ENCODE measurements around the gene PYY. TPM values are rescaled to one million over a fixed set of nuclear protein-coding genes. Genes with fewer than 3 reads are reported as not detected.
"Not testable (repeated sequence)": the region's sequence is repeated elsewhere in the genome, so short reads cannot be mapped to it uniquely, and the experiment has no call there.

The PYY gene
- total RNA-seq, 2 donors from 2014 or later: not detected

DNA sequence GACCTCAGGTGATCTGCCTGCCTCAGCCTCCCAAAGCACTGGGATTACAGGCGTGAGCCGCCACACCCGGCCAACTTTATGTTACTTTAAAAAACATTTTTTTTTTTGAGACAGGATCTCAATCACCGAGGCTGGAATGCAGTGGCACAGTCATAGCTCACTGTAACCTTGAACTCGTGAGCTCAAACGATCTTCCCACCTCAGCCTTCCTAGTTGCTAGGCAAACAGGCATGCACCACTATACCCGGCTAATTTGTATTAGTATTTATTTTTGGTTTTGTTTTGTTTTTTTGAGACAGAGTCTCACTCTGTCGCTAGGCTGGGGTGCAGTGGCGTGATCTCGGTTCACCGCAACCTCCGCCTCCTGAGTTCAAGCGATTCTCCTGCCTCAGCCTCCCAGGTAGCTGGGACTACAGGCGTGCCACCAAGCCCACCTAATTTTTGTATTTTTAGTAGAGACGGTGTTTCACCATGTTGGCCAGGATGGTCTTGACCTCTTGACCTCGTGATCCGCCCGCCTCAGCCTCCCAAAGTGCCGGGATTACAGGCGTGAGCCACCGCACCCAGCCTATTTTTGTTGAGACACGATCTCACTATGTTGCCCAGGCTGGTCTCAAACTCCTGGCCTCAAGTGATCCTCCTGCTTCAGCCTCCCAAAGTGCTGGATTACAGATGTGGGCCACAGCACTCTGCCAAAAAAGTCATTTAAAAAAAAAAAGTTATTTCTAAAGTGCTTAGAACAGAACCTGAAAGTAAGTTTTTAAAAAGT, 18.9 kb upstream of the PYY start:
- H3K27me3 Mint-ChIP-seq: peaks cover 12% of the 10 kb centered on the region
- ATAC-seq; H3K27ac Mint-ChIP-seq; H3K4me1 Mint-ChIP-seq; H3K9me3 ChIP-seq (ENCODE audit: control insufficient read depth, low read length, poor library complexity, severe bottlenecking); H3K4me3 Mint-ChIP-seq; H3K36me3 Mint-ChIP-seq (ENCODE audit: low read depth); DNase-seq: not testable (repeated sequence)

DNA sequence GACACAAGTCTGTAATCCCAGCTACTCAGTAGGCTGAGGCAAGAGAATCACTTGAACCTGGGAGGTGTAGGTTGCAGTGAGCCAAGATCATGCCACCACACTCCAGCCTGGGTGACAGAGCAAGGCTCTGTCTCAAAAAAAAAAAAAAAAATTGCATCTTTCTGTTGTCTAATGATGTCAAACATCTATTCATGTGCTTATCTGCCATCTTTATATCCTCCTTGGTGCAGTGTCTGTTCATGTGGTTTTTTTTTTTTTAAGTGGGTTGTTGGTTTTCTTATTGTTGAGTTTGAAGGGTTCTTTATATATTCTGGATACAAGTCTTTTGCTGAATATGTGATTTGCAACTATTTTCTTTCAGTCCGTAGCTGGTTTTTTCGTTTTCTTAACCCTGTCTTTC, 17.7 kb upstream of the PYY start:
- not testable (repeated sequence) for H3K27ac Mint-ChIP-seq; H3K4me1 Mint-ChIP-seq; H3K9me3 ChIP-seq (ENCODE audit: control insufficient read depth, low read length, poor library complexity, severe bottlenecking); H3K36me3 Mint-ChIP-seq (ENCODE audit: low read depth); H3K4me3 Mint-ChIP-seq; DNase-seq
- peaks cover 20% of the 10 kb centered on the region for H3K27me3 Mint-ChIP-seq
- peak; percentile 62 for ATAC-seq

DNA sequence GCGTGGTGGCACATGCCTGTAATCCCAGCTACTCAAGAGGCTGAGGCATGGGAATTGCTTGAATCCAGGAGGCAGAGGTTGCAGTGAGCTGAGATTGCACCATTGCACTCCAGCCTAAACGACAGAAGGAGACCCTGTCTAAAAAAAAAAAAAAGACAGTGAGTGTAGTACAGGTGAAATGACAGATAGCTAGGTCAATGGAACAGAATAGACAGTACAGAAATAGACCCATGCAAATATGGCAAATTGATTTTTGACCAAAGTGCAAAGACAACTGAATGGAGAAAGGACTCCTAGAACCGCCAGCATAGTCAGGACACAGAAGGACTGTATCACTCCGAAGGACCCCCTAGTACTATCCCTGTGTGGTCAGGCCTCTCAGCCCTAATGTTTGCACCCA, 16.6 kb upstream of the PYY start:
- H3K27ac Mint-ChIP-seq: no peak overlapping the region

DNA sequence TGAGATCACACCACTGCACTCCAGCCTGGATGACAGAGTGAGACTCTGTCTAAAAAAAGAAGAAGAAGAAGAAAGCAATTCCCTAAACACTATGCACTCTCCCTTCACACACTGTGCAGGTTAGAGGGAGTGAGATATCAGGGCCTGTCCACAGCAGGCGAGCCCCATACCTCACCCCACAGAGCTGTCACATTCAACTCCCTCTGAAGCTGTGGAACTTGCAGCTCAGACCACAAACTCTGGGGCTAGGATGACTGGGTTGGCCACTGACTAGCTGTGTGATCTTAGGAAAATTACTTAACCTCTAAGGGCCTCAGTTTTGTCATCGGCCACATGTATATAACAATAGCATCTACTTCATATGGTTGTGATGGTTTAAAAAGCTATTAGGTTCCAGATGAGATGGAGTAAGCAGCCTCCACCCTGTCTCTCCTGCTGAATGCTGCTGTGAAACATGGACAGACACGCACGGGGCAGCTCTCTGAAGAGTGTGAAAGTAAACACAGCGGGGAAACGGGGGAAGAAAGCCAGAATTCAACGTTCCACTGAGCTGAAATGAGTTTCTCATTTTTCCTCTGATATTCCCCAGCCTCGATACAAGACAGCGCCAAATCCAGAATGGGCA, 13.6 kb upstream of the PYY start:
- Mint-ChIP-seq H3K4me1 (peaks cover 2% of the 10 kb centered on the region), H3K27me3 (peaks cover 34% of the 10 kb centered on the region), H3K27ac (no peak overlapping the region), H3K4me3 (no peak overlapping the region), H3K36me3 (ENCODE audit: low read depth) (no peaks in the 10 kb centered on the region)
- DNase-seq (no peak), ATAC-seq (no peak)
- H3K9me3 ChIP-seq (ENCODE audit: control insufficient read depth, low read length, poor library complexity, severe bottlenecking): no peaks in the 10 kb centered on the region

More for the DNA sequence above, 16.6 kb upstream of the PYY start:
- no peak for DNase-seq
- ATAC-seq: no peak
- Mint-ChIP-seq H3K4me3 (no peak overlapping the region), H3K36me3 (ENCODE audit: low read depth) (no peaks in the 10 kb centered on the region), H3K4me1 (peaks cover 2% of the 10 kb centered on the region), H3K27me3 (peaks cover 26% of the 10 kb centered on the region)
- no peaks in the 10 kb centered on the region for H3K9me3 ChIP-seq (ENCODE audit: control insufficient read depth, low read length, poor library complexity, severe bottlenecking)

DNA sequence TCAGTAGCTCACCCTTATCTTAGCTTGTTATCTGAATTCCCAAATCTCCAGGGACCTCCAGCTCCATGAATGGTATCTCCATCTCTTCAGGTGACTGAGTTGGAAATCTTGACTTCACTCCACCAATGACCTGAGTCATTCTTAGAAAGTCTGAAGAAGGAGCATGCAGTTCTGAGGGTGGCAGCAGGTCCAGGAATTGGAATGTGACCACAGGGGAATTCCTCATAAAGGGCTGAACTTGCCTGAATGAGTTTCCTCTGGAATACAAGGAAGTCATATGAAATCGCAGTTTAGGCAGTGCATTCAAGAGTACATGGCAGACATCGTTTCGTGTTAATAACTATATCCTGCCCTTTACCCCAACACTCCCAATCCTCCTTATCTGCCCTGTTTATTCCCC, 12.5 kb upstream of the PYY start:
- H3K9me3 ChIP-seq (ENCODE audit: control insufficient read depth, low read length, poor library complexity, severe bottlenecking): no peaks in the 10 kb centered on the region
- H3K4me3 Mint-ChIP-seq: no peak overlapping the region
- H3K36me3 Mint-ChIP-seq (ENCODE audit: low read depth): peaks cover 4% of the 10 kb centered on the region
- ATAC-seq: no peak
- DNase-seq: no peak
- H3K27me3 Mint-ChIP-seq: peaks cover 45% of the 10 kb centered on the region
- no peak overlapping the region for H3K27ac Mint-ChIP-seq
- peaks cover 2% of the 10 kb centered on the region for H3K4me1 Mint-ChIP-seq

DNA sequence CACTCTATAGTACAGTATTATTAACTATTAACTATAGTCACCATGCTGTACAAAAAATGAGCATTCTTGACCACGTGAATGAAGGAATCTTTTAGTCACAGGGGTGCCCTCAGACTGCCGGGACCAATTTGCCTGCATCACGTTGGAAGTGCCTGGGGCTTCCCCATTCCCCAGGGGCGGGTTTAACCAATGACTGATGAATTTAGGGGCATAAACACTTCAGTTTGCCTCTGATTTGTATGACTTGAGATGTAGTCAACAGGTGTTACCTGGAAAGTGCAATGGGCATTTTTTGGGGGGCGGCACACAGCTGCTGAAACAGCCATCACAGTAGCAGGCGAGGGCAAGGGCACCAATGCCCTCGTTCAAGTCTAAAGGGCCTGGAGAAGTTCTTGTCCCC, 8.7 kb upstream of the PYY start:
- DNase-seq: no peak
- H3K27me3 Mint-ChIP-seq: peaks cover 46% of the 10 kb centered on the region
- ATAC-seq: no peak
- peaks cover 2% of the 10 kb centered on the region for H3K4me1 Mint-ChIP-seq
- no peaks in the 10 kb centered on the region for H3K9me3 ChIP-seq (ENCODE audit: control insufficient read depth, low read length, poor library complexity, severe bottlenecking)
- peaks cover 4% of the 10 kb centered on the region for H3K36me3 Mint-ChIP-seq (ENCODE audit: low read depth)
- H3K27ac Mint-ChIP-seq: peak overlapping the region; percentile 78
- H3K4me3 Mint-ChIP-seq: no peak overlapping the region

DNA sequence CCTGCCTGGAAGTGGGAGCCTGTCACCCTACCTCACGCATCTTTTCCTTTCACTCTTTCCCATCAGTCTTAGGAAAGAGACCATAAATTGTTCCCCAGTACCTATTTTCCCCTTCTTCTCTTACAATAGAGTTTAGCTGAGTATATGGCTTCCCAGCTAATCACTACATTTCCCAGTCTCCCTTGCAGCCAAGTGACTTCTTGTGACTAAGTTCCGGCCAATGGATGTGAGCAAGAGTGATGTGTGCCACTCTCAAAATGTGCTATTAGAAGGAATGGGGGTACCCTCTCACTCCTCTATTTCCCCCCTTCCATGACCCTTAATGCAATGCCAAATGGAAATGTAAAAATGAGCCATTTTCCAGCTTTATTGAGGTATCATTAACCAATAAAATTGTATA, 8.2 kb upstream of the PYY start:
- no peak overlapping the region for H3K4me3 Mint-ChIP-seq
- H3K9me3 ChIP-seq (ENCODE audit: control insufficient read depth, low read length, poor library complexity, severe bottlenecking): no peaks in the 10 kb centered on the region
- ATAC-seq (no peak), DNase-seq (no peak)
- peaks cover 43% of the 10 kb centered on the region for H3K27me3 Mint-ChIP-seq
- no peak overlapping the region for H3K27ac Mint-ChIP-seq
- H3K36me3 Mint-ChIP-seq (ENCODE audit: low read depth): peaks cover 4% of the 10 kb centered on the region
- peaks cover 2% of the 10 kb centered on the region for H3K4me1 Mint-ChIP-seq

DNA sequence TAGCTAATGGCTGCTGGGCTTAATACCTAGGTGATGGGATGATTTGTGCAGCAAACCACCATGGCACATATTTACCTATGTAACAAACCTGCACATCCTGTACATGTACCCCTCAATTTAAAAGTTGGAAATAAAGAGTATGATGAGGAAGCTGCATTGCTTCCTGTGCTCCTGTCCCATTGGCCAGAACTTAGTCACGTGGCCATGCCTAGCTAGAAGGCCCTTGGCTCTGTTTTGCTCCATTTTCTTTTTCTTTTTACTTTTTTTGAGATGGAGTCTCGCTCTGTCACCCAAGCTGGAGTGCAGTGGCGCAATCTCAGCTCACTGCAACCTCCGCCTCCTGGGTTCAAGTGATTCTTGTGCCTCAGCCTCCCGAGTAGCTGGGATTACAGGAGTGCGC, 7.6 kb upstream of the PYY start:
- not testable (repeated sequence) for DNase-seq; ATAC-seq; H3K36me3 Mint-ChIP-seq (ENCODE audit: low read depth); H3K4me3 Mint-ChIP-seq; H3K9me3 ChIP-seq (ENCODE audit: control insufficient read depth, low read length, poor library complexity, severe bottlenecking); H3K27ac Mint-ChIP-seq; H3K4me1 Mint-ChIP-seq
- H3K27me3 Mint-ChIP-seq: peaks cover 37% of the 10 kb centered on the region

DNA sequence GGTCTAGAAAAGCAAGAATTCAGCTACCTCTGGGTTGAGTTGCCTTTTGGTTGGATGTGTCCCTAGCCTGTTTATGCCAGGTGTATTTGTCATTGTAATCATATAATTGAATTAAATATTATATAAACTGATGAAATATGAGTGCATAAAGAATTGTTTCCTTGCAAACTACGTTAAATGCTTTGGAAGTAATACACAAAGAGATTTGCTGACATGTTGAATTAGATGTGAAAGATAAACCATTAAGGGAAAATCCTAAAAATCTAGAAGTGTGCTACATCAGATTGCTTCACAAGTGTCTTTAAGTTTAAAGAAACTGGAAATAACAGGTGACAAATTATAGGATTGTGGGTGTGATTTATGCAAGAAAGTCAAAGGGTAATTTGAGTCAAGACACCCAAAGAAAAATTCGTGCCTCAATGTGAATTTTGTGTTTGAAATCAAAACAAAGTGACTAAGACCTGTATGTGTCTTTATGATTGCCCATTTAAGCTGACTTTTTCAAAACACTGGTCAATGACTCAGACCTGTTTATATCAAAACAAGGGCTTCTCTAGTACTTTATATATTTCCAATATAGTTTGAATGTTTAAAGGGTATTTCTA, 5.1 kb upstream of the PYY start:
- Mint-ChIP-seq H3K4me3 (no peak overlapping the region), H3K27me3 (peaks cover 48% of the 10 kb centered on the region), H3K27ac (no peak overlapping the region), H3K36me3 (ENCODE audit: low read depth) (peaks cover 4% of the 10 kb centered on the region), H3K4me1 (no peaks in the 10 kb centered on the region)
- DNase-seq (no peak), ATAC-seq (no peak)
- no peaks in the 10 kb centered on the region for H3K9me3 ChIP-seq (ENCODE audit: control insufficient read depth, low read length, poor library complexity, severe bottlenecking)

DNA sequence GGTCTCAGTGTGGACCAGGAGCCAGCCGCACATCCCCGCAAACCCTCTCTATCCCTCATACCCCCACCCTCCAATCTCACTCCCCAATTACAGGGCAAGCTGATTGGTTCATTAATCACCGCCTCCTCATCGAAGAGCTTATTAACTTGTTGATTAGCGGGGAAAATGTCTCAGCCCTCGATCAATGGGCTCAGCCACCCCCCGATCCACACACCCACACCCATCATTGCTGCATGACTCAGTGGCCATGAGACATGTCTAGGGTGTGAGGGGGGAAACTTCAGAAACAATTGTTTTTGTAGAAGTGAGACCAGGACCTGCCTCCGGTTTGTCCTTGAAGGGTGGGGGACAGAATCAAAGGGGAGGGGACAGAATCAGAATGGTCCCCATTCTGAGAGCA, 2.5 kb upstream of the PYY start:
- H3K9me3 ChIP-seq (ENCODE audit: control insufficient read depth, low read length, poor library complexity, severe bottlenecking): no peaks in the 10 kb centered on the region
- H3K27me3 Mint-ChIP-seq: peaks cover 47% of the 10 kb centered on the region
- H3K4me3 Mint-ChIP-seq: no peak overlapping the region
- DNase-seq (no peak), ATAC-seq (no peak)
- H3K27ac Mint-ChIP-seq: no peak overlapping the region
- peaks cover 2% of the 10 kb centered on the region for H3K4me1 Mint-ChIP-seq
- H3K36me3 Mint-ChIP-seq (ENCODE audit: low read depth): peaks cover 4% of the 10 kb centered on the region

DNA sequence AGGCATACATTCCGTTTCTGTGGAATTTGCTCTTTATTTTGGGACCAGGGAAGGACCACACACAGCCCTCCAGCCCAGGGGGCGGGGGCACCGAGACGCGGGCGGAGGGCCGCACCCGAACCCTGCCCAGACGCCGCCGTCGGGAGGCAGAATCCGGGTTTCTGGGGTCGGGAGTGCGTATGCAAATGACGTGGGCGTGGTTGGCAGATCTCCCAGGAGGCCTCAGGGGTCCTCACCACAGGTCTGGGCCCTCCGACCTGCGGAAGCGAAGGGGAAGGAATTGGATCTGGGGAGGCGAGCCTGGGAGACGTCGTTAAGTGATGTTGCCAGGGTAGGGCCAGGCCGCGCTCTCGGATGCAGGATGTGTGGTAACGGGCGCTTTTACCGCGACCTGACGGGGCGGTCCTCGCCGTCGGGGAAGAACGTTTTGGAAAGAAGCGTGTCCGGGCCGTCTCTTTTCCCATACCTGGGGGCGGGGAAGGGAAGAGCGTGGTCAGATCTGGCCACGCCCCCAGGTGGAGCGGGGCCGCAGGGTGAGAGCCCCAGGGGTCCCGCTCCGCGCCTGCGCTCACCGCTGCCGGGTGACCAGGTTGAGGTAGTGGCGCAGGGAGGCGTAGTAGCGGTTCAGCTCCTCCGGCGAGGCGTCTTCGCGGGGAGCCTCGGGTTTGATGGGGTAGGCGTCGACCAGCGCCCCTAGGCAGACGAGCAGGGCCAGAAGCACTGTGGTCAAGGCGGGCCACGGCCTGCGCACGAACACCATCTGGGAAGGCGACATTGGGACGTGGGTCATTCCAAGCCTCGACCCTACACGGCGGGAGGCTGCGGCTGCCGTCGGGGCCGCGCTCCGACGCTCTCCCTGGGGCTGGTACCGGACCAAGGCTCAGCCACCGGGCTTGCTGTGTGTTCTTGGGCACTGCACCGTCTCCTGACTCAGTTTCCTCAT, 745 bp downstream of the PYY start:
- DNase-seq: no peak
- H3K36me3 Mint-ChIP-seq (ENCODE audit: low read depth): peaks cover 6% of the 10 kb centered on the region
- H3K4me3 Mint-ChIP-seq: peak overlapping the region; percentile 25
- peaks cover 2% of the 10 kb centered on the region for H3K4me1 Mint-ChIP-seq
- H3K27me3 Mint-ChIP-seq: peaks cover 64% of the 10 kb centered on the region
- no peak overlapping the region for H3K27ac Mint-ChIP-seq
- no peaks in the 10 kb centered on the region for H3K9me3 ChIP-seq (ENCODE audit: control insufficient read depth, low read length, poor library complexity, severe bottlenecking)
- peak; percentile 32 for ATAC-seq

DNA sequence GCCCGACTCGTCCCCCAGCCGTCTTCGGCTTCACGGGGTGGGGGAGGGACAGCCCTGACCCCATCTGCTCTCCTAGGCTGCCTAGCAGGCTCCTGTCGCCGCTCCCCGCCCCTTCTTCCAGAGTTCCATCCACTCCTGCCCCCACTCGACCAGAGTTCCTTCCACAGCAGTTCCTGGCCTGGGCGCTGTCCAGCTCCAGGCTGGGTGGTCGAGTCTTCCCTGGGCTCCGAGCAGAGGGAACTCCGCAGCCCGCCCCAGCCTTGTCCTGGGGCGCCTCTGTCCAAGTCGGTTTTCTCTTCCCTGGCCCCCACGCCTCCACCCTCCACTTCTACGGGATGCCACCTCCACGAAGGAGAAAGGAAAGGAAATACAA, 1.4 kb downstream of the PYY start:
- Mint-ChIP-seq H3K36me3 (ENCODE audit: low read depth) (peaks cover 6% of the 10 kb centered on the region), H3K4me1 (peaks cover 2% of the 10 kb centered on the region), H3K27ac (no peak overlapping the region), H3K27me3 (peaks cover 70% of the 10 kb centered on the region), H3K4me3 (peak overlapping the region; percentile 25)
- no peak for DNase-seq
- no peak for ATAC-seq
- no peaks in the 10 kb centered on the region for H3K9me3 ChIP-seq (ENCODE audit: control insufficient read depth, low read length, poor library complexity, severe bottlenecking)

DNA sequence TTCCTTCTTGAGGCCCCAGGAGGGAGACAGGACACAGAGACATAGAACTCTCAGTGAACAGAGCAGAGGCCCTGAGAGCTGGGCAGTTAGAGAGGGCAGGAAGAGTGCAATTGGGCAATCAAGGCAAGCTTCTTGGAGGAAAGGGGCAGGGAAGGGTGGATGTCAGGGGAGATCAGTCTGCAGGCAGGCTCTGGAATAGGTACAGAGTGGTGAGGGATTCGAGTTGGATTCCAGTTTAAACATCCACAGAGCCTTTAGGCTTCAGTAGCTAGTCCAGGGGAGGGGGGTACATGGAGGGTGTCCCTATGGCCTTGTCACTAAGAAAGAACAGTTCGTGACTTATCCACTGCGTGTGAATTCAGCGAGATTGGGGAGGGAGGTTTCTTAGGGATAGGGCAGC, 2.0 kb downstream of the PYY start:
- ATAC-seq: no peak
- DNase-seq: no peak
- H3K27me3 Mint-ChIP-seq: peaks cover 70% of the 10 kb centered on the region
- peaks cover 2% of the 10 kb centered on the region for H3K4me1 Mint-ChIP-seq
- peaks cover 6% of the 10 kb centered on the region for H3K36me3 Mint-ChIP-seq (ENCODE audit: low read depth)
- no peak overlapping the region for H3K27ac Mint-ChIP-seq
- H3K9me3 ChIP-seq (ENCODE audit: control insufficient read depth, low read length, poor library complexity, severe bottlenecking): no peaks in the 10 kb centered on the region
- peak overlapping the region; percentile 25 for H3K4me3 Mint-ChIP-seq
